OCI-LY1 (cell line): Measurements from ENCODE around the gene RTTN.

ENCODE experiments used
- H2AFZ ChIP-seq: fragments of 200-600 bp; sonication (generic), shearing (Covaris generic); 2 replicates; pipeline ENCODE4 v1.6.0; 2014; ENCODE audit warnings: antibody characterized with exemption, mild to moderate bottlenecking, low read length
- H3F3A ChIP-seq: fragments of 200-600 bp; sonication (generic), shearing (Covaris generic); 2 replicates; pipeline ENCODE4 v1.6.0; 2014; ENCODE audit warnings: mild to moderate bottlenecking, antibody characterized with exemption, low read length, moderate library complexity; ENCODE audit not compliant: insufficient read depth
- H3K27ac ChIP-seq: fragments of 200-600 bp; sonication (generic); 2 replicates; pipeline ENCODE4 v1.5.1; 2014; ENCODE audit warnings: low read length, mixed run types, mild to moderate bottlenecking, low read depth; ENCODE audit not compliant: poor library complexity, severe bottlenecking
- H3K27me3 ChIP-seq: fragments of 200-600 bp; sonication (generic); 2 replicates; pipeline ENCODE4 v1.6.0; 2014; ENCODE audit warnings: antibody characterized with exemption, mild to moderate bottlenecking, low read length, moderate library complexity; ENCODE audit not compliant: insufficient read depth
- H3K36me3 ChIP-seq: fragments of 200-600 bp; sonication (generic); 2 replicates; pipeline ENCODE4 v1.6.1; 2014; ENCODE audit warnings: mild to moderate bottlenecking, antibody characterized with exemption, low read length, moderate library complexity, mixed read lengths; ENCODE audit not compliant: insufficient read depth
- H3K4me1 ChIP-seq: fragments of 200-600 bp; sonication (generic); 2 replicates; pipeline ENCODE4 v1.5.1; 2014; ENCODE audit warnings: mild to moderate bottlenecking, low read length, moderate library complexity; ENCODE audit not compliant: insufficient read depth, severe bottlenecking
- H3K4me2 ChIP-seq: fragments of 200-600 bp; sonication (generic), shearing (Covaris generic); 2 replicates; pipeline ENCODE4 v1.6.1; 2014; ENCODE audit warnings: low read length
- H3K4me3 ChIP-seq: fragments of 200-600 bp; sonication (generic); 2 replicates; pipeline ENCODE4 v1.5.1; 2014; ENCODE audit warnings: low read length, low read depth, mild to moderate bottlenecking, mixed read lengths; ENCODE audit not compliant: poor library complexity, severe bottlenecking
- H3K79me2 ChIP-seq: fragments of 200-600 bp; shearing (Covaris generic); 2 replicates; pipeline ENCODE4 v1.6.1; 2016; ENCODE audit warnings: mixed run types, low read length, mixed read lengths; ENCODE audit not compliant: insufficient read depth
- H3K9ac ChIP-seq: fragments of 200-600 bp; sonication (generic), shearing (Covaris generic); 2 replicates; pipeline ENCODE4 v1.6.1; 2014; ENCODE audit warnings: mild to moderate bottlenecking, low read length, mixed read lengths
- H3K9me2 ChIP-seq: fragments of 200-600 bp; sonication (generic), shearing (Covaris generic); 2 replicates; pipeline ENCODE4 v1.6.1; 2014; ENCODE audit warnings: low read depth, mild to moderate bottlenecking, low read length, mixed read lengths
- H3K9me3 ChIP-seq: fragments of 200-600 bp; shearing (Covaris generic); 2 replicates; pipeline ENCODE4 v1.6.1; 2014; ENCODE audit warnings: low read length, mixed read lengths
- H4K20me1 ChIP-seq: fragments of 200-600 bp; sonication (generic), shearing (Covaris generic); 2 replicates; pipeline ENCODE4 v1.6.0; 2016; ENCODE audit warnings: mild to moderate bottlenecking, low read length; ENCODE audit not compliant: insufficient read depth
- EZH2 ChIP-seq: fragments of 200-600 bp; sonication (generic), shearing (Covaris generic); IDR thresholded peaks from 2 replicates; pipeline ENCODE4 v1.8.0; 2017; ENCODE audit warnings: borderline replicate concordance, mixed run types, mild to moderate bottlenecking, antibody characterized with exemption, low read length, moderate library complexity, mixed read lengths
- TF ChIP-seq, protein P1 (sequence below): fragments of 200-600 bp; sonication (generic), shearing (Covaris generic); IDR thresholded peaks from 2 replicates; pipeline ENCODE4 v1.5.1; 2017; ENCODE audit warnings: mild to moderate bottlenecking, antibody characterized with exemption, low read length, moderate library complexity, mixed read lengths

RTTN gene

DNA sequence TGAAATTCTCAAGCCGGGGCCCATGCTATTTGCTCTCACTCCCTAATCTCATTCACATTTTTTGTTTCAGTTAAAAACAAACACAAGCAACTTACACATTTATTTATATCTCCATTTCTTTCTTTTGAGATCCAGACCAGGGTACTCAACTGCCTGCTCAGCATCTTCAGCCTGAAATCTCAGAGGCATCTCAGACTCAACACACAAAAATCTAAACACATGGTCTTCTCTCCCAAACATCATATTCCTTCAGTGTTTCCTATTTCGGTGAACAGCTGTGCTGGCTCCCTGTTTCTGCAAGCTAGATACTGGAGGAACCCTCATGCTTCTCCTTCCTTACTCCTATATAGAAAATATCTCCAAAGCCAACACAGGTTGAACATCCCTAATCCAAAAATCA lies 11.3 kb upstream of the RTTN start:
- Histone ChIP-seq H3K27me3 (0 out of 2 replicates have a peak, but pooled peaks cover 4% of the 10 kb centered on the region), H3F3A (no peaks in the 10 kb centered on the region), H3K9me3 (no peaks in the 10 kb centered on the region), H3K9ac (no peak overlapping the region), H2AFZ (no peak overlapping the region), H4K20me1 (no peaks in the 10 kb centered on the region), H3K79me2 (no peaks in the 10 kb centered on the region), H3K4me2 (no peak overlapping the region), H3K27ac (no peak overlapping the region), H3K9me2 (no peaks in the 10 kb centered on the region), H3K36me3 (no peaks in the 10 kb centered on the region), H3K4me3 (no peak overlapping the region), H3K4me1 (no peaks in the 10 kb centered on the region)
- no peak for TF ChIP-seq EZH2
- TF ChIP-seq, protein P1, sequence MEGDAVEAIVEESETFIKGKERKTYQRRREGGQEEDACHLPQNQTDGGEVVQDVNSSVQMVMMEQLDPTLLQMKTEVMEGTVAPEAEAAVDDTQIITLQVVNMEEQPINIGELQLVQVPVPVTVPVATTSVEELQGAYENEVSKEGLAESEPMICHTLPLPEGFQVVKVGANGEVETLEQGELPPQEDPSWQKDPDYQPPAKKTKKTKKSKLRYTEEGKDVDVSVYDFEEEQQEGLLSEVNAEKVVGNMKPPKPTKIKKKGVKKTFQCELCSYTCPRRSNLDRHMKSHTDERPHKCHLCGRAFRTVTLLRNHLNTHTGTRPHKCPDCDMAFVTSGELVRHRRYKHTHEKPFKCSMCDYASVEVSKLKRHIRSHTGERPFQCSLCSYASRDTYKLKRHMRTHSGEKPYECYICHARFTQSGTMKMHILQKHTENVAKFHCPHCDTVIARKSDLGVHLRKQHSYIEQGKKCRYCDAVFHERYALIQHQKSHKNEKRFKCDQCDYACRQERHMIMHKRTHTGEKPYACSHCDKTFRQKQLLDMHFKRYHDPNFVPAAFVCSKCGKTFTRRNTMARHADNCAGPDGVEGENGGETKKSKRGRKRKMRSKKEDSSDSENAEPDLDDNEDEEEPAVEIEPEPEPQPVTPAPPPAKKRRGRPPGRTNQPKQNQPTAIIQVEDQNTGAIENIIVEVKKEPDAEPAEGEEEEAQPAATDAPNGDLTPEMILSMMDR: no peak

DNA sequence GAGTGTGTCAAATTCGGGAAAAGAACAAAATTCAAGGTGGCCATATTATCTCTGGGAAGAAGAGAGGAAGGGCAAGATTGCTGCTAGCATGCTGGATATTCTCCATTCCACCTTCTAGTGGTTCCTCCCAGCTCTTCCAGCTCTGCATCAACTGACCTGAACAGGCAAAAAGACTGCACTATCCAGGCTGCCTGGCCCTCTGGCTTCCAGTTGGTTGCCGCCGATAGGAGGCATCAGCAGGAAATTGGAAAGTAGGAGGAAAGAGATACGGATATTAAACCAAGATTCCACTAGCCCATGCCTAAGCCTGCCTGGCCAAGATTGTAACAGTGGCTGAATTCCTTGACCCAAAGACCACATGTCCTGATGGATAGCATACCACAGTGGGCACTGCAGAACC lies 1.7 kb upstream of the RTTN start:
- H2AFZ ChIP-seq: no peak overlapping the region
- peaks cover 11% of the 10 kb centered on the region; the same call in 1 of the 2 replicates for H3K79me2 ChIP-seq
- H3K9ac ChIP-seq: no peak overlapping the region
- H3K9me2 ChIP-seq: no peaks in the 10 kb centered on the region
- H3K4me1 ChIP-seq: peaks cover 18% of the 10 kb centered on the region
- no peak overlapping the region for H3K4me2 ChIP-seq
- H3K36me3 ChIP-seq: peaks cover 7% of the 10 kb centered on the region; the same call in 1 of the 2 replicates
- no peaks in the 10 kb centered on the region for H4K20me1 ChIP-seq
- no peak overlapping the region for H3K27ac ChIP-seq
- no peaks in the 10 kb centered on the region for H3F3A ChIP-seq
- TF ChIP-seq, protein P1: no peak
- no peak for TF ChIP-seq EZH2
- no peaks in the 10 kb centered on the region for H3K27me3 ChIP-seq
- no peak overlapping the region for H3K4me3 ChIP-seq
- no peaks in the 10 kb centered on the region for H3K9me3 ChIP-seq

DNA sequence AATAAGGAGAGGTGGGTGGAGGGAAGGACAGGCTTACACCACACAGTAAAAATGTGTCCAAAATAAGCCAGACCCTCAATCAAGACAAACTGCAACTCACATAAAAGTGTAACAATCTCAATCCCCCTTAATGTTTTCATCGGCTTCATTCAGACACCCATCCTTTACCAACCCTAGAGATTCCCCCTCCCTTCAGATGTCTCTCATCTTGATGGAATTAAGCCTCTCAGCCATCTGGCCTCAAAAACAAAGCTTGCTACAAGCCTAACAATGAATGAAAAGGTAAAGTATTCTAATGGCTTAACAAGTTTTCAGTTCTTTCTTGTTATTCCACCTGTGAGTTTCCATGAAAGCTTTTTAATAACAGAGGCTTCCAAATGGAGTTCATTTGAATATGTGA lies 5.2 kb downstream of the RTTN start:
- Histone ChIP-seq H3K36me3 (peaks cover 64% of the 10 kb centered on the region), H3K79me2 (peaks cover 11% of the 10 kb centered on the region; the same call in 1 of the 2 replicates), H3K9me3 (no peaks in the 10 kb centered on the region), H3K27me3 (no peaks in the 10 kb centered on the region), H3K4me1 (peaks cover 12% of the 10 kb centered on the region), H3K9ac (no peak overlapping the region), H4K20me1 (no peaks in the 10 kb centered on the region), H3K4me2 (no peak overlapping the region), H2AFZ (no peak overlapping the region), H3F3A (0 out of 2 replicates have a peak, but pooled peaks cover 5% of the 10 kb centered on the region), H3K9me2 (no peaks in the 10 kb centered on the region), H3K27ac (no peak overlapping the region), H3K4me3 (no peak overlapping the region)
- TF ChIP-seq EZH2: no peak
- TF ChIP-seq, protein P1: no peak
